Stomach smooth muscle (tissue), 2 donors: Measurements from ENCODE around the gene PANK4.

Source experiments
- H3K27ac ChIP-seq: one replicate; pipeline ENCODE4 v1.7.0; 2013; ENCODE audit warnings: mild to moderate bottlenecking, low read length, inconsistent platforms
- H3K27me3 ChIP-seq, 2 donors: one replicate each; pipeline ENCODE4 v1.7.0; 2013; ENCODE audit warnings: low read length in 2 of 2; ENCODE audit not compliant: insufficient read depth in 2 of 2, control insufficient read depth in 1 of 2
- H3K36me3 ChIP-seq, 2 donors: one replicate each; pipeline ENCODE4 v1.7.0; 2013; ENCODE audit warnings: low read length in 2 of 2; ENCODE audit not compliant: control insufficient read depth in 2 of 2, insufficient read depth in 2 of 2
- H3K4me1 ChIP-seq: one replicate; pipeline ENCODE4 v1.7.0; 2013; ENCODE audit warnings: low read length; ENCODE audit not compliant: control insufficient read depth, insufficient read depth
- H3K4me3 ChIP-seq, 2 donors: one replicate each; pipeline ENCODE4 v1.7.0; 2013; ENCODE audit warnings: low read length in 2 of 2
- H3K9ac ChIP-seq, 2 donors: one replicate each; pipeline ENCODE4 v1.7.0; 2013; ENCODE audit warnings: low read length in 2 of 2, mild to moderate bottlenecking in 1 of 2
- H3K9me3 ChIP-seq, 2 donors: one replicate each; pipeline ENCODE4 v1.7.0; 2013; ENCODE audit warnings: low read length in 2 of 2; ENCODE audit not compliant: control insufficient read depth in 2 of 2
- donor health status: healthy.
- donor health status: Pancreatic carcinoma.

Gene PANK4

GRCh38 chr1:2502661-2503553, 23.5 kb downstream of the PANK4 start:
- Histone ChIP-seq H3K9ac (no peak overlapping the region), H3K9me3 (no peaks in the 10 kb centered on the region), H3K4me1 (peaks cover 18% of the 10 kb centered on the region), H3K27ac (no peak overlapping the region), H3K4me3 (no peak overlapping the region), H3K27me3 (peaks cover 21 to 41% of the 10 kb centered on the region in 2 donors), H3K36me3 (no peaks in the 10 kb centered on the region)

GRCh38 chr1:2502210-2502609, 24.2 kb downstream of the PANK4 start:
- Histone ChIP-seq H3K27ac (no peak overlapping the region), H3K36me3 (no peaks in the 10 kb centered on the region), H3K9ac (no peak overlapping the region), H3K4me3 (no peak overlapping the region), H3K9me3 (no peaks in the 10 kb centered on the region), H3K27me3 (peaks cover 21 to 41% of the 10 kb centered on the region in 2 donors), H3K4me1 (peaks cover 17% of the 10 kb centered on the region)

- H3K27ac ChIP-seq: no peak overlapping the region
- H3K4me1 ChIP-seq: peaks cover 14% of the 10 kb centered on the region
- H3K9ac ChIP-seq: no peak overlapping the region
- H3K36me3 ChIP-seq: no peaks in the 10 kb centered on the region
- H3K27me3 ChIP-seq: peaks cover 21 to 41% of the 10 kb centered on the region in 2 donors
- H3K4me3 ChIP-seq: no peak overlapping the region
- H3K9me3 ChIP-seq: no peaks in the 10 kb centered on the region
These were observed 24.6 kb downstream of the PANK4 start for GRCh38 chr1:2501820-2502119.

GRCh38 chr1:2501041-2501819, 25.2 kb downstream of the PANK4 start:
- Histone ChIP-seq H3K9ac (no peak overlapping the region), H3K27me3 (peaks cover 21 to 41% of the 10 kb centered on the region in 2 donors), H3K27ac (no peak overlapping the region), H3K36me3 (no peaks in the 10 kb centered on the region), H3K9me3 (no peaks in the 10 kb centered on the region), H3K4me3 (no peak overlapping the region), H3K4me1 (peaks cover 9% of the 10 kb centered on the region)

GRCh38 chr1:2499986-2500596, 26.3 kb downstream of the PANK4 start:
- H3K4me3 ChIP-seq: no peak overlapping the region
- peaks cover 21 to 34% of the 10 kb centered on the region in 2 donors for H3K27me3 ChIP-seq
- H3K36me3 ChIP-seq: no peaks in the 10 kb centered on the region
- no peak overlapping the region for H3K27ac ChIP-seq
- H3K9ac ChIP-seq: no peak overlapping the region
- no peaks in the 10 kb centered on the region for H3K9me3 ChIP-seq
- peaks cover 9% of the 10 kb centered on the region for H3K4me1 ChIP-seq

GRCh38 chr1:2499260-2499659, 27.1 kb downstream of the PANK4 start:
- Histone ChIP-seq H3K36me3 (no peaks in the 10 kb centered on the region), H3K27me3 (peaks cover 18 to 26% of the 10 kb centered on the region in 2 donors), H3K27ac (no peak overlapping the region), H3K9ac (no peak overlapping the region), H3K4me1 (peaks cover 3% of the 10 kb centered on the region), H3K4me3 (no peak overlapping the region), H3K9me3 (no peaks in the 10 kb centered on the region)

GRCh38 chr1:2498648-2499047, 27.7 kb downstream of the PANK4 start:
- Histone ChIP-seq H3K4me3 (no peak overlapping the region), H3K27me3 (peaks cover 14 to 20% of the 10 kb centered on the region in 2 donors), H3K9ac (no peak overlapping the region), H3K27ac (no peak overlapping the region), H3K4me1 (no peaks in the 10 kb centered on the region), H3K9me3 (no peaks in the 10 kb centered on the region), H3K36me3 (no peaks in the 10 kb centered on the region)

- no peak overlapping the region for H3K9ac ChIP-seq
- H3K4me3 ChIP-seq: no peak overlapping the region
- peaks cover 10 to 14% of the 10 kb centered on the region in 2 donors for H3K27me3 ChIP-seq
- no peaks in the 10 kb centered on the region for H3K36me3 ChIP-seq
- H3K9me3 ChIP-seq: no peaks in the 10 kb centered on the region
- H3K4me1 ChIP-seq: no peaks in the 10 kb centered on the region
- no peak overlapping the region for H3K27ac ChIP-seq
These were observed 28.5 kb downstream of the PANK4 start for GRCh38 chr1:2497891-2498290.

GRCh38 chr1:2496746-2497145, 29.6 kb downstream of the PANK4 start:
- H3K4me3 ChIP-seq: no peak overlapping the region
- H3K9me3 ChIP-seq: no peaks in the 10 kb centered on the region
- peaks cover 5 to 10% of the 10 kb centered on the region in 2 donors for H3K27me3 ChIP-seq
- H3K4me1 ChIP-seq: no peaks in the 10 kb centered on the region
- H3K9ac ChIP-seq: no peak overlapping the region
- no peaks in the 10 kb centered on the region for H3K36me3 ChIP-seq
- H3K27ac ChIP-seq: no peak overlapping the region

- Histone ChIP-seq H3K4me3 (no peak overlapping the region), H3K9ac (no peak overlapping the region), H3K27ac (no peak overlapping the region), H3K27me3 (peaks cover 3 to 5% of the 10 kb centered on the region in 2 donors), H3K9me3 (no peaks in the 10 kb centered on the region), H3K4me1 (no peaks in the 10 kb centered on the region), H3K36me3 (no peaks in the 10 kb centered on the region)
These were observed 30.2 kb downstream of the PANK4 start for GRCh38 chr1:2496087-2496622.
